Measurements from ENCODE around the gene ADAM10. TPM values are rescaled to one million over a fixed set of nuclear protein-coding genes. Genes with fewer than 3 reads are reported as not detected.

Gene ADAM10
- total and polyA plus RNA-seq, 2 of the 4 experiments (the other 2 are of a cell fraction): 110 to 185 TPM

DNA sequence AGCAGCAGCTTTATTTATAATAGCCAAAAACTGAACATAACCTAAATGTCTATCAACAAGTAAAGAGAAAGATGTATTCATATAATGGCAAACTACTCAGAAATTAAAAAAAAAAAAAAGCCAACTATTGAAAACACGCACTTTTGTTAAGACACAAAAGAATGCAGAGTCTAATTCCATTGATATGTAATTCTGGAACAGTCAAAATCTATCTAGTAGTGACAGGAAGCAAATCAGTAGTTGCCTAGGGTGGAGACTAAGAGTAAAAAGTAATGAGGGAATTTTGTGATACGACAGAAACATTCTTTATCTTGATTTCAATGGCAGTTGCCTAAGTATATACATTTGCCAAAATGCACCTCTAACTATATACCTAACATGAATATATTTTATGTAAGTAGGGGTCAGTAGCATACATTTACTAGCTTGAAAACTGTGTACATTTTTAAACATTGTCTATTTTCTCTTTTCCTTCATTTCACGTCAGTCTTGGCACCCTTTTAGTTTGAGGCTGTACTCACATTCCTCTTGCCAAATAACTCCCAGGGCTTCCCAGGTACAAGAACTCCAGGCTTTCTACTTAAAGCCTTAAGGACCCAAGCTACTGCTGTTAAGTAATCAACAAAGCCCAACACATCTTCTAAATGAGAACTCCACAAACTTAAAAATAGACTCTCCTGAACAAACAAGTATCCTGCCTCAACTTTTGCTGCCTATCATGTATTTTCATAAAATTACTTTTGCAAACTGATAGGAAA lies 54.7 kb downstream of the ADAM10 start:
- TF ChIP-seq, protein P1, sequence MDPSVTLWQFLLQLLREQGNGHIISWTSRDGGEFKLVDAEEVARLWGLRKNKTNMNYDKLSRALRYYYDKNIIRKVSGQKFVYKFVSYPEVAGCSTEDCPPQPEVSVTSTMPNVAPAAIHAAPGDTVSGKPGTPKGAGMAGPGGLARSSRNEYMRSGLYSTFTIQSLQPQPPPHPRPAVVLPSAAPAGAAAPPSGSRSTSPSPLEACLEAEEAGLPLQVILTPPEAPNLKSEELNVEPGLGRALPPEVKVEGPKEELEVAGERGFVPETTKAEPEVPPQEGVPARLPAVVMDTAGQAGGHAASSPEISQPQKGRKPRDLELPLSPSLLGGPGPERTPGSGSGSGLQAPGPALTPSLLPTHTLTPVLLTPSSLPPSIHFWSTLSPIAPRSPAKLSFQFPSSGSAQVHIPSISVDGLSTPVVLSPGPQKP (IDR thresholded peaks at IDR 0.05; ENCODE audit: borderline replicate concordance, low read depth, low read length): no peak
- no peak for TF ChIP-seq CHD1 (IDR thresholded peaks at IDR 0.05; ENCODE audit: low read depth, low read length)
- TF ChIP-seq RCOR1 (IDR thresholded peaks at IDR 0.05; ENCODE audit: insufficient replicate concordance, low read length): no peak
- TF ChIP-seq RAD21 (IDR thresholded peaks at IDR 0.05; ENCODE audit: low read length): no peak
- TF ChIP-seq POLR2A (IDR thresholded peaks at IDR 0.05; ENCODE audit: low read depth, low read length): no peak
- no peak for TF ChIP-seq MAZ (IDR thresholded peaks at IDR 0.05; ENCODE audit: borderline replicate concordance, low read depth, low read length)
- TF ChIP-seq, protein P2, sequence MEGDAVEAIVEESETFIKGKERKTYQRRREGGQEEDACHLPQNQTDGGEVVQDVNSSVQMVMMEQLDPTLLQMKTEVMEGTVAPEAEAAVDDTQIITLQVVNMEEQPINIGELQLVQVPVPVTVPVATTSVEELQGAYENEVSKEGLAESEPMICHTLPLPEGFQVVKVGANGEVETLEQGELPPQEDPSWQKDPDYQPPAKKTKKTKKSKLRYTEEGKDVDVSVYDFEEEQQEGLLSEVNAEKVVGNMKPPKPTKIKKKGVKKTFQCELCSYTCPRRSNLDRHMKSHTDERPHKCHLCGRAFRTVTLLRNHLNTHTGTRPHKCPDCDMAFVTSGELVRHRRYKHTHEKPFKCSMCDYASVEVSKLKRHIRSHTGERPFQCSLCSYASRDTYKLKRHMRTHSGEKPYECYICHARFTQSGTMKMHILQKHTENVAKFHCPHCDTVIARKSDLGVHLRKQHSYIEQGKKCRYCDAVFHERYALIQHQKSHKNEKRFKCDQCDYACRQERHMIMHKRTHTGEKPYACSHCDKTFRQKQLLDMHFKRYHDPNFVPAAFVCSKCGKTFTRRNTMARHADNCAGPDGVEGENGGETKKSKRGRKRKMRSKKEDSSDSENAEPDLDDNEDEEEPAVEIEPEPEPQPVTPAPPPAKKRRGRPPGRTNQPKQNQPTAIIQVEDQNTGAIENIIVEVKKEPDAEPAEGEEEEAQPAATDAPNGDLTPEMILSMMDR (conservative IDR thresholded peaks at IDR 0.05; ENCODE audit: low read depth, low read length): no peak
- no peak for TF ChIP-seq RFX5 (IDR thresholded peaks at IDR 0.05; ENCODE audit: low read depth, low read length)
- TF ChIP-seq FOS (IDR thresholded peaks at IDR 0.05; ENCODE audit: low read depth, low read length): no peak
- TF ChIP-seq MAFK (IDR thresholded peaks at IDR 0.05; ENCODE audit: low read depth, low read length): no peak
- no peak overlapping the region for H3K4me3 ChIP-seq (ENCODE audit: insufficient read depth, low read depth, low read length)
- no CpG with 5 or more reads among the region's 3 CpGs for WGBS, 2 experiments (ENCODE audit: extremely low coverage in 2 of 2, insufficient read length in 1 of 2)
- no peak overlapping the region for H3K56ac ChIP-seq (ENCODE audit: extremely low read depth, insufficient read depth, low read length)
- no peak for ATAC-seq (ENCODE audit: low read depth)
- H4K20me1 ChIP-seq (ENCODE audit: insufficient read depth, low read length): peaks cover 70% of the 10 kb centered on the region
- dilution Hi-C loops (cut with HindIII; ENCODE audit: low sequenced_read_pairs, unreplicated experiment): no loop called here
- H2BK20ac ChIP-seq (ENCODE audit: low read depth, low read length): no peak overlapping the region
- H2BK5ac ChIP-seq (ENCODE audit: low read depth, low read length, poor library complexity, severe bottlenecking): no peak overlapping the region
- BruUV-seq (replicated peaks): no TSS peak
- H2AFZ ChIP-seq (replicated peaks; ENCODE audit: low read length, poor library complexity): no peak overlapping the region
- in situ Hi-C loops (cut with MboI; ENCODE audit: low sequenced_read_pairs): no loop called here
- intact Hi-C loops (cut with micrococcal nuclease): no loop called here
- H2BK15ac ChIP-seq (ENCODE audit: low read depth, low read length): no peak overlapping the region
- H3K23ac ChIP-seq (ENCODE audit: low read depth, low read length): no peak overlapping the region
- peaks cover 15% of the 10 kb centered on the region; the same call in 1 of the 2 replicates for H3K9me1 ChIP-seq (ENCODE audit: insufficient read depth, low read length)
- no peak for DNase-seq
- POLR2A ChIA-PET (ENCODE audit: unreplicated experiment): no interaction called here
- H2BK120ac ChIP-seq (ENCODE audit: low read depth, low read length): no peak overlapping the region
- no peak overlapping the region for H2AK9ac ChIP-seq (replicated peaks; ENCODE audit: low read depth, low read length, poor library complexity)
- H4K91ac ChIP-seq (ENCODE audit: insufficient read depth, low read depth, low read length): no peak overlapping the region
- no peak overlapping the region for H3K9ac ChIP-seq (ENCODE audit: low read depth, low read length)
- peaks cover 3% of the 10 kb centered on the region for H3K9me3 ChIP-seq (ENCODE audit: control insufficient read depth, insufficient read depth, low read length)
- H3K27ac ChIP-seq (ENCODE audit: insufficient read depth, low read length): no peak overlapping the region
- H3K4me2 ChIP-seq (ENCODE audit: low read depth, low read length): no peak overlapping the region
- H3K79me1 ChIP-seq (ENCODE audit: low read depth in 1 of 2, low read length in 2 of 2): peaks cover 49 to 81% of the 10 kb centered on the region in 2 experiments
- H3K14ac ChIP-seq (replicated peaks; ENCODE audit: low read depth, low read length): no peak overlapping the region
- peaks cover 12% of the 10 kb centered on the region for H3K36me3 ChIP-seq (ENCODE audit: control insufficient read depth, insufficient read depth, low read length)
- CTCF ChIA-PET: interaction anchor here (0.5 kb wide), 1 partner anchor 27 kb away, joined by 4 read pairs; no protein-coding TSS in a partner anchor
- H4K8ac ChIP-seq (ENCODE audit: low read depth in 2 of 2, low read length in 2 of 2): no peak overlapping the region
- H3K4ac ChIP-seq (ENCODE audit: low read depth, low read length): no peak overlapping the region
- H2AK5ac ChIP-seq (ENCODE audit: low read depth, low read length): no peak overlapping the region
- H3K27me3 ChIP-seq (ENCODE audit: control insufficient read depth, insufficient read depth, low read length): no peaks in the 10 kb centered on the region
- H3K18ac ChIP-seq (ENCODE audit: low read depth, low read length): no peak overlapping the region
- no peaks in the 10 kb centered on the region; the same call in 1 of the 2 replicates for H3K4me1 ChIP-seq (ENCODE audit: control insufficient read depth, insufficient read depth, low read length)
- H4K5ac ChIP-seq (ENCODE audit: low read depth, low read length): no peak overlapping the region
